ENCODE measurements around the gene DHRS2.

DHRS2 gene

GRCh38 chr14:23638414-23639047, 2.4 kb downstream of the DHRS2 start:
- H3K9ac ChIP-seq (ENCODE audit: low read length), result no peak overlapping the region
- no peaks in the 10 kb centered on the region for H3K9me3 ChIP-seq (ENCODE audit: low read length)
- peaks cover 18% of the 10 kb centered on the region for H3K4me1 ChIP-seq (ENCODE audit: insufficient read depth, low read length)
- no peak overlapping the region for H3K4me3 ChIP-seq (ENCODE audit: low read depth in 1 of 2, low read length in 2 of 2)
- H3K27ac ChIP-seq (ENCODE audit: low read depth, low read length), result no peak overlapping the region
- no peaks in the 10 kb centered on the region for H3K27me3 ChIP-seq (ENCODE audit: control insufficient read depth in 1 of 2, insufficient read depth in 2 of 2, low read length in 2 of 2)
- H3K36me3 ChIP-seq (ENCODE audit: insufficient read depth, low read length), result no peaks in the 10 kb centered on the region

GRCh38 chr14:23639048-23639890, 3.1 kb downstream of the DHRS2 start:
- H3K9ac ChIP-seq (ENCODE audit: low read length), result no peak overlapping the region
- H3K36me3 ChIP-seq (ENCODE audit: insufficient read depth, low read length), result no peaks in the 10 kb centered on the region
- H3K27ac ChIP-seq (ENCODE audit: low read depth, low read length), result no peak overlapping the region
- H3K4me1 ChIP-seq (ENCODE audit: insufficient read depth, low read length), result peaks cover 18% of the 10 kb centered on the region
- H3K9me3 ChIP-seq (ENCODE audit: low read length), result no peaks in the 10 kb centered on the region
- H3K4me3 ChIP-seq (ENCODE audit: low read depth in 1 of 2, low read length in 2 of 2), result no peak overlapping the region
- no peaks in the 10 kb centered on the region for H3K27me3 ChIP-seq (ENCODE audit: control insufficient read depth in 1 of 2, insufficient read depth in 2 of 2, low read length in 2 of 2)

GRCh38 chr14:23639891-23640523, 3.8 kb downstream of the DHRS2 start:
- no peak overlapping the region for H3K9ac ChIP-seq (ENCODE audit: low read length)
- H3K4me1 ChIP-seq (ENCODE audit: insufficient read depth, low read length), result peaks cover 18% of the 10 kb centered on the region
- no peaks in the 10 kb centered on the region for H3K36me3 ChIP-seq (ENCODE audit: insufficient read depth, low read length)
- H3K27ac ChIP-seq (ENCODE audit: low read depth, low read length), result no peak overlapping the region
- no peaks in the 10 kb centered on the region for H3K27me3 ChIP-seq (ENCODE audit: control insufficient read depth in 1 of 2, insufficient read depth in 2 of 2, low read length in 2 of 2)
- H3K9me3 ChIP-seq (ENCODE audit: low read length), result no peaks in the 10 kb centered on the region
- no peak overlapping the region for H3K4me3 ChIP-seq (ENCODE audit: low read depth in 1 of 2, low read length in 2 of 2)

GRCh38 chr14:23640524-23641141, 4.5 kb downstream of the DHRS2 start:
- Histone ChIP-seq H3K9ac (ENCODE audit: low read length) (no peak overlapping the region), H3K4me3 (ENCODE audit: low read depth in 1 of 2, low read length in 2 of 2) (no peak overlapping the region), H3K4me1 (ENCODE audit: insufficient read depth, low read length) (peaks cover 18% of the 10 kb centered on the region), H3K9me3 (ENCODE audit: low read length) (no peaks in the 10 kb centered on the region), H3K36me3 (ENCODE audit: insufficient read depth, low read length) (no peaks in the 10 kb centered on the region), H3K27ac (ENCODE audit: low read depth, low read length) (no peak overlapping the region), H3K27me3 (ENCODE audit: control insufficient read depth in 1 of 2, insufficient read depth in 2 of 2, low read length in 2 of 2) (no peaks in the 10 kb centered on the region)

GRCh38 chr14:23641180-23641914, 5.2 kb downstream of the DHRS2 start:
- H3K4me1 ChIP-seq (ENCODE audit: insufficient read depth, low read length), result peaks cover 18% of the 10 kb centered on the region
- no peak overlapping the region for H3K4me3 ChIP-seq (ENCODE audit: low read depth in 1 of 2, low read length in 2 of 2)
- no peaks in the 10 kb centered on the region for H3K9me3 ChIP-seq (ENCODE audit: low read length)
- H3K27ac ChIP-seq (ENCODE audit: low read depth, low read length), result no peak overlapping the region
- no peak overlapping the region for H3K9ac ChIP-seq (ENCODE audit: low read length)
- no peaks in the 10 kb centered on the region for H3K36me3 ChIP-seq (ENCODE audit: insufficient read depth, low read length)
- no peaks in the 10 kb centered on the region for H3K27me3 ChIP-seq (ENCODE audit: control insufficient read depth in 1 of 2, insufficient read depth in 2 of 2, low read length in 2 of 2)

GRCh38 chr14:23641915-23642588, 5.9 kb downstream of the DHRS2 start:
- no peaks in the 10 kb centered on the region for H3K9me3 ChIP-seq (ENCODE audit: low read length)
- no peaks in the 10 kb centered on the region for H3K36me3 ChIP-seq (ENCODE audit: insufficient read depth, low read length)
- no peak overlapping the region for H3K4me3 ChIP-seq (ENCODE audit: low read depth in 1 of 2, low read length in 2 of 2)
- H3K27ac ChIP-seq (ENCODE audit: low read depth, low read length), result no peak overlapping the region
- H3K27me3 ChIP-seq (ENCODE audit: control insufficient read depth in 1 of 2, insufficient read depth in 2 of 2, low read length in 2 of 2), result no peaks in the 10 kb centered on the region
- peaks cover 18% of the 10 kb centered on the region for H3K4me1 ChIP-seq (ENCODE audit: insufficient read depth, low read length)
- no peak overlapping the region for H3K9ac ChIP-seq (ENCODE audit: low read length)

GRCh38 chr14:23643533-23644194, 7.5 kb downstream of the DHRS2 start:
- H3K4me1 ChIP-seq (ENCODE audit: insufficient read depth, low read length), result peaks cover 18% of the 10 kb centered on the region
- H3K27me3 ChIP-seq (ENCODE audit: control insufficient read depth in 1 of 2, insufficient read depth in 2 of 2, low read length in 2 of 2), result no peaks in the 10 kb centered on the region
- H3K27ac ChIP-seq (ENCODE audit: low read depth, low read length), result no peak overlapping the region
- H3K36me3 ChIP-seq (ENCODE audit: insufficient read depth, low read length), result no peaks in the 10 kb centered on the region
- H3K9me3 ChIP-seq (ENCODE audit: low read length), result no peaks in the 10 kb centered on the region
- H3K9ac ChIP-seq (ENCODE audit: low read length), result no peak overlapping the region
- H3K4me3 ChIP-seq (ENCODE audit: low read depth in 1 of 2, low read length in 2 of 2), result no peak overlapping the region

- no peak overlapping the region for H3K27ac ChIP-seq (ENCODE audit: low read depth, low read length)
- no peaks in the 10 kb centered on the region for H3K9me3 ChIP-seq (ENCODE audit: low read length)
- peaks cover 18% of the 10 kb centered on the region for H3K4me1 ChIP-seq (ENCODE audit: insufficient read depth, low read length)
- no peak overlapping the region for H3K4me3 ChIP-seq (ENCODE audit: low read depth in 1 of 2, low read length in 2 of 2)
- H3K9ac ChIP-seq (ENCODE audit: low read length), result no peak overlapping the region
- H3K36me3 ChIP-seq (ENCODE audit: insufficient read depth, low read length), result no peaks in the 10 kb centered on the region
- H3K27me3 ChIP-seq (ENCODE audit: control insufficient read depth in 1 of 2, insufficient read depth in 2 of 2, low read length in 2 of 2), result no peaks in the 10 kb centered on the region
Observed at GRCh38 chr14:23644195-23644918, 8.2 kb downstream of the DHRS2 start.

GRCh38 chr14:23644919-23645336, 8.8 kb downstream of the DHRS2 start:
- H3K9ac ChIP-seq (ENCODE audit: low read length), result no peak overlapping the region
- no peaks in the 10 kb centered on the region for H3K27me3 ChIP-seq (ENCODE audit: control insufficient read depth in 1 of 2, insufficient read depth in 2 of 2, low read length in 2 of 2)
- H3K4me3 ChIP-seq (ENCODE audit: low read depth in 1 of 2, low read length in 2 of 2), result no peak overlapping the region
- H3K27ac ChIP-seq (ENCODE audit: low read depth, low read length), result no peak overlapping the region
- H3K9me3 ChIP-seq (ENCODE audit: low read length), result no peaks in the 10 kb centered on the region
- H3K36me3 ChIP-seq (ENCODE audit: insufficient read depth, low read length), result no peaks in the 10 kb centered on the region
- peaks cover 17% of the 10 kb centered on the region for H3K4me1 ChIP-seq (ENCODE audit: insufficient read depth, low read length)

GRCh38 chr14:23645504-23645811, 9.3 kb downstream of the DHRS2 start:
- Histone ChIP-seq H3K4me3 (ENCODE audit: low read depth in 1 of 2, low read length in 2 of 2) (no peak overlapping the region), H3K27me3 (ENCODE audit: control insufficient read depth in 1 of 2, insufficient read depth in 2 of 2, low read length in 2 of 2) (no peaks in the 10 kb centered on the region), H3K36me3 (ENCODE audit: insufficient read depth, low read length) (no peaks in the 10 kb centered on the region), H3K4me1 (ENCODE audit: insufficient read depth, low read length) (peaks cover 12% of the 10 kb centered on the region), H3K9ac (ENCODE audit: low read length) (no peak overlapping the region), H3K9me3 (ENCODE audit: low read length) (no peaks in the 10 kb centered on the region), H3K27ac (ENCODE audit: low read depth, low read length) (no peak overlapping the region)
